SH-SY5Y (cell line): ENCODE results near the gene MTF1.

ENCODE experiments used
- GATA2 ChIP-seq: IDR thresholded peaks from 2 replicates; pipeline ENCODE4 v1.6.1; 2011; ENCODE audit warnings: mild to moderate bottlenecking, low read depth, low read length
- GATA3 ChIP-seq: IDR thresholded peaks from 2 replicates; pipeline ENCODE4 v1.6.1; 2011; ENCODE audit warnings: low read depth, mild to moderate bottlenecking, low read length, moderate library complexity

DNA sequence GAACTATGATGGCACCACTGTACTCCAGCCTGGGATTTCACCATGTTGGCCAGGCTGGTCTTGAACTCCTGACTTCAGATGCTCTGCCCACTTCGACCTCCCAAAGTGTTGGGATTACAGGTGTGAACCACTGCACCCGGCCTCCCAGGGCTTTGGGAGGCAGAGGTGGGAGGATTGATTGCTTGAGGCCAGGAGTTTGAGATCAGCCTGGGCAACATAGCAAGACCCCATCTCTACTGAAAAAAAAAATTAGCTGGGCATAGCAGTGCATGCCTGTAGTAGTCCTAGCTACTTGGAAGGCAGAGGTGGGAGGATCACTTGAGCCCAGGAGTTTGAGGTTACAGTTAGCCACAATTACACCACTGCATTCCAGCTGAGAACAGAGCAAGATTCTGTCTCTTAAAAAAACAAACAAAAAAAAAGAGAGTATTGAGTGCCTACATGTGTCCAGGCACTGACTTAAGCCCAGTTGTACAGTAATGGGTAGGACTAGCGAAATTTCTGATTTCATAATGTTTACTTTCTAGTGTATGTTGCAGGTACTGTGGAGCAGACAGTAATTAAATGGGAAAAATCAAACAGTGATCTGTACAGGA, 61.5 kb downstream of the MTF1 start:
- TF ChIP-seq GATA3 (no peak), GATA2 (no peak)
